CD4-positive, CD25-positive, alpha-beta regulatory T cell (primary cell): ENCODE data around the gene SMIM44. TPM values are rescaled to one million over a fixed set of nuclear protein-coding genes. Genes with fewer than 3 reads are reported as not detected.
"Not testable (repeated sequence)": the region's sequence is repeated elsewhere in the genome, so short reads cannot be mapped to it uniquely, and the experiment has no call there.

Source experiments
- ATAC-seq, 2 donors: fragments of 150-1000 bp; cut with Tn5 transposase; one replicate each; pipeline ENCODE4 v1.10.0; 2021; ENCODE audit warnings: low read depth in 2 of 2, moderate number of reproducible peaks in 2 of 2, moderate library complexity in 1 of 2
- DNase-seq, 3 donors: peaks; one replicate each; pipeline versions ENCODE4 v3.0.0 to v3.0.0-alpha.2; 2012 to 2022; ENCODE audit warnings: mixed read lengths in 1 of 3
- H3K27ac ChIP-seq: one replicate; pipeline ENCODE4 v1.7.0; 2013; ENCODE audit warnings: mild to moderate bottlenecking, low read length; ENCODE audit not compliant: insufficient read depth, poor library complexity, severe bottlenecking
- H3K27me3 ChIP-seq: one replicate; pipeline ENCODE4 v1.7.0; 2013; ENCODE audit warnings: low read length; ENCODE audit not compliant: control insufficient read depth, insufficient read depth
- H3K36me3 ChIP-seq: one replicate; pipeline ENCODE4 v1.7.0; 2013; ENCODE audit warnings: mild to moderate bottlenecking, low read length, moderate library complexity; ENCODE audit not compliant: control insufficient read depth, insufficient read depth
- H3K4me1 ChIP-seq: 2 replicates; pipeline ENCODE4 v1.7.0; 2013; ENCODE audit warnings: mild to moderate bottlenecking, low read length; ENCODE audit not compliant: insufficient read depth, control insufficient read depth, poor library complexity, severe bottlenecking
- H3K4me3 ChIP-seq: one replicate; pipeline ENCODE4 v1.7.0; 2013; ENCODE audit warnings: low read depth, mild to moderate bottlenecking, low read length, moderate library complexity
- H3K9me3 ChIP-seq, 2 experiments: 1 replicate in 1 of 2; 2 replicates in 1 of 2; pipeline ENCODE4 v1.7.0; 2013; ENCODE audit warnings: low read length in 2 of 2, mild to moderate bottlenecking in 1 of 2, moderate library complexity in 1 of 2; ENCODE audit not compliant: control insufficient read depth in 2 of 2
- H3K27ac Mint-ChIP-seq, 3 donors: one replicate each; pipeline ENCODE4 v1.8.0; 2020 to 2022; ENCODE audit warnings: mild to moderate bottlenecking in 3 of 3, mixed read lengths in 3 of 3, moderate library complexity in 2 of 3
- H3K27me3 Mint-ChIP-seq: one replicate; pipeline ENCODE4 v1.8.0; 2022; ENCODE audit warnings: mild to moderate bottlenecking, mixed read lengths
- H3K36me3 Mint-ChIP-seq: one replicate; pipeline ENCODE4 v1.8.0; 2020; ENCODE audit warnings: mixed read lengths
- H3K4me1 Mint-ChIP-seq, 4 donors: one replicate each; pipeline ENCODE4 v1.8.0; 2020 to 2022; ENCODE audit warnings: mixed read lengths in 4 of 4, mild to moderate bottlenecking in 1 of 4
- H3K4me3 Mint-ChIP-seq, 4 donors: one replicate each; pipeline ENCODE4 v1.8.0; 2020 to 2022; ENCODE audit warnings: mild to moderate bottlenecking in 4 of 4, mixed read lengths in 4 of 4, moderate library complexity in 3 of 4
- H3K9me3 Mint-ChIP-seq, 7 donors: one replicate each; pipeline ENCODE4 v1.8.0; 2020 to 2022; ENCODE audit warnings: mixed read lengths in 7 of 7, mild to moderate bottlenecking in 3 of 7, moderate library complexity in 2 of 7
- polyA plus RNA-seq, 4 donors: library from polyadenylated mRNA; unstranded; fragments of 300-500 nt; fragmentation: Illumina TruSeq; gene quantifications; one replicate each; pipeline ENCODE4 v1.2.3, GENCODE V29; 2021
- total RNA-seq: library from RNA; stranded (reverse); gene quantifications from one replicate; pipeline ENCODE4 v1.2.3, GENCODE V29; 2022

SMIM44 gene
- total RNA-seq = not detected
- polyA plus RNA-seq = not detected

GRCh38 chr19:3483226-3483628 is at the start of gene SMIM44:
Gene SMIM44, minus strand, starts transcription at chr19:3483441. Its CDS starts 38 bp downstream, at chr19:3483403.
- Mint-ChIP-seq H3K27ac (no peak within 1 kb of the TSS), H3K4me1 (peaks cover 0 to 14% (median 3%) of the 10 kb centered on the region in 4 donors), H3K36me3 (peaks cover 4% of the 10 kb centered on the region), H3K4me3 (no peak within 1 kb of the TSS), H3K9me3 (no peaks in the 10 kb centered on the region), H3K27me3 (no peaks in the 10 kb centered on the region)
- H3K9me3 ChIP-seq = no peaks in the 10 kb centered on the region
- no peaks in the 10 kb centered on the region for H3K36me3 ChIP-seq
- peaks cover 12% of the 10 kb centered on the region for H3K4me1 ChIP-seq
- no peak within 1 kb of the TSS for H3K4me3 ChIP-seq
- no peaks in the 10 kb centered on the region for H3K27me3 ChIP-seq
- ATAC-seq (no peak), DNase-seq (no peak)
- no peak within 1 kb of the TSS for H3K27ac ChIP-seq

DNA sequence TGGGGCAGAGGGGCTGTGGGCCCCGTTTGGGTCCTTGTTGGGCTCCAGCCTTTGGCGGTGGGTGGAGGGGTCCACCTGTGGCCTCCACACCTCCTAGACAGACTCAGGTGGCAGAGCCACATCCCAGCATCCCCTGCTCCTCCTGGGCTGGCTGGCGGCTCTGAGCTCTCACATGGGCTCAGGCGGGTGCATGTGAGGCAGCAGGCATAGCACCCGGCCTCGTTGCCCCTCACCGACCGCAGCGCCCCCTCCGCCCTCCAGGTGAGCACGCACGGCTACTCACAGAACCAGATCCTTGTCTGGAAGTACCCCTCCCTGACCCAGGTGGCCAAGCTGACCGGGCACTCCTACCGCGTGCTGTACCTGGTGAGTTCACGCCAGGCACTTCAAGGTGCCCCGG is 49.8 kb upstream of the SMIM44 start:
- H3K36me3 Mint-ChIP-seq = peaks cover under 1% of the 10 kb centered on the region
- no peak for DNase-seq
- H3K9me3 Mint-ChIP-seq = no peaks in the 10 kb centered on the region
- ATAC-seq = no peak
- Histone ChIP-seq H3K4me1 (no peaks in the 10 kb centered on the region), H3K4me3 (no peak overlapping the region), H3K36me3 (peaks cover 47% of the 10 kb centered on the region), H3K27ac (no peak overlapping the region), H3K27me3 (no peaks in the 10 kb centered on the region), H3K9me3 (no peaks in the 10 kb centered on the region)
- no peak overlapping the region for H3K4me3 Mint-ChIP-seq
- no peaks in the 10 kb centered on the region for H3K4me1 Mint-ChIP-seq
- H3K27ac Mint-ChIP-seq = peak overlapping the region in 1 of 3 donors; percentile 62
- no peaks in the 10 kb centered on the region for H3K27me3 Mint-ChIP-seq

- Histone ChIP-seq H3K36me3 (peaks cover 52% of the 10 kb centered on the region), H3K4me1 (no peaks in the 10 kb centered on the region), H3K27me3 (no peaks in the 10 kb centered on the region), H3K4me3 (no peak overlapping the region), H3K27ac (no peak overlapping the region), H3K9me3 (no peaks in the 10 kb centered on the region)
- Mint-ChIP-seq H3K9me3 (no peaks in the 10 kb centered on the region), H3K36me3 (no peaks in the 10 kb centered on the region), H3K4me3 (no peak overlapping the region), H3K4me1 (no peaks in the 10 kb centered on the region), H3K27ac (no peak overlapping the region), H3K27me3 (no peaks in the 10 kb centered on the region)
- no peak for DNase-seq
- no peak for ATAC-seq
Measured at GRCh38 chr19:3532154-3532786, 49.0 kb upstream of the SMIM44 start.

DNA sequence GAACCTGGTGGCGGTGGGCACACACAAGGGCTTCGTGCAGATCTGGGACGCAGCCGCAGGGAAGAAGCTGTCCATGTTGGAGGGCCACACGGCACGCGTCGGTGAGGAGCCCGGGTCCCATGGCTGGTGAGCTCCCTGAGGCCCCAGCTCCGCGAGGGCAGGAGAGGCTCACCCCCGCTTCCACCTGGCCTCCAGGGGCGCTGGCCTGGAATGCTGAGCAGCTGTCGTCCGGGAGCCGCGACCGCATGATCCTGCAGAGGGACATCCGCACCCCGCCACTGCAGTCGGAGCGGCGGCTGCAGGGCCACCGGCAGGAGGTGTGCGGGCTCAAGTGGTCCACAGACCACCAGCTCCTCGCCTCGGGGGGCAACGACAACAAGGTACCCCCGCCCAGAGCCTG is 48.5 kb upstream of the SMIM44 start:
- Mint-ChIP-seq H3K36me3 (no peaks in the 10 kb centered on the region), H3K4me3 (no peak overlapping the region), H3K9me3 (no peaks in the 10 kb centered on the region), H3K4me1 (no peaks in the 10 kb centered on the region), H3K27me3 (no peaks in the 10 kb centered on the region), H3K27ac (no peak overlapping the region)
- Histone ChIP-seq H3K36me3 (peaks cover 58% of the 10 kb centered on the region), H3K9me3 (no peaks in the 10 kb centered on the region), H3K4me3 (no peak overlapping the region), H3K4me1 (no peaks in the 10 kb centered on the region), H3K27ac (no peak overlapping the region), H3K27me3 (no peaks in the 10 kb centered on the region)
- no peak for DNase-seq
- no peak for ATAC-seq

DNA sequence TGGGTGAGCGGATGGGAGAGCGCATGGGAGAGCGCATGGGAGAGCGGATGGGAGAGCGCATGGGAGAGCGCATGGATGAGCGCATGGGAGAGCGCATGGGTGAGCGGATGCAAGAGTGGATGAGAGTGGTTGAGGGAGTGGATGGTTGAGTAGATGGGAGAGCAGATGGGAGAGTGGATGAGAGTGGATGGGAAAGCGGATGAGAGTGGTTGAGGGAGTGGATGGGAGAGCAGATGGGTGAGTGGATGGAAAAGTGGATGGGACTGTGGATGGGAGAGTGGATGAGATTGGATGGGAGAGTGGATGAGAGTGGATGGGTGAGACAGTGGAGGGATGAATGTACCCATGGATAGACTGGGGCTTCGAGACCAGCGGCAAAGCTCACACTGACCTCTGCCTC is 47.1 kb upstream of the SMIM44 start:
- Histone ChIP-seq H3K36me3 (peaks cover 54% of the 10 kb centered on the region), H3K4me3 (no peak overlapping the region), H3K27ac (no peak overlapping the region), H3K4me1 (no peaks in the 10 kb centered on the region), H3K27me3 (no peaks in the 10 kb centered on the region), H3K9me3 (no peaks in the 10 kb centered on the region)
- DNase-seq = no peak
- no peaks in the 10 kb centered on the region for H3K36me3 Mint-ChIP-seq
- H3K27ac Mint-ChIP-seq = no peak overlapping the region
- no peak overlapping the region for H3K4me3 Mint-ChIP-seq
- no peaks in the 10 kb centered on the region for H3K27me3 Mint-ChIP-seq
- no peak for ATAC-seq
- H3K9me3 Mint-ChIP-seq = no peaks in the 10 kb centered on the region
- H3K4me1 Mint-ChIP-seq = no peaks in the 10 kb centered on the region

GRCh38 chr19:3529299-3529698 is 46.1 kb upstream of the SMIM44 start:
- not testable (repeated sequence) for H3K27ac Mint-ChIP-seq, H3K9me3 ChIP-seq, H3K4me1 ChIP-seq, DNase-seq, ATAC-seq, H3K4me3 Mint-ChIP-seq, H3K27ac ChIP-seq, H3K4me1 Mint-ChIP-seq, H3K27me3 ChIP-seq, H3K9me3 Mint-ChIP-seq, H3K27me3 Mint-ChIP-seq, H3K36me3 Mint-ChIP-seq, H3K4me3 ChIP-seq
- peaks cover 53% of the 10 kb centered on the region for H3K36me3 ChIP-seq

DNA sequence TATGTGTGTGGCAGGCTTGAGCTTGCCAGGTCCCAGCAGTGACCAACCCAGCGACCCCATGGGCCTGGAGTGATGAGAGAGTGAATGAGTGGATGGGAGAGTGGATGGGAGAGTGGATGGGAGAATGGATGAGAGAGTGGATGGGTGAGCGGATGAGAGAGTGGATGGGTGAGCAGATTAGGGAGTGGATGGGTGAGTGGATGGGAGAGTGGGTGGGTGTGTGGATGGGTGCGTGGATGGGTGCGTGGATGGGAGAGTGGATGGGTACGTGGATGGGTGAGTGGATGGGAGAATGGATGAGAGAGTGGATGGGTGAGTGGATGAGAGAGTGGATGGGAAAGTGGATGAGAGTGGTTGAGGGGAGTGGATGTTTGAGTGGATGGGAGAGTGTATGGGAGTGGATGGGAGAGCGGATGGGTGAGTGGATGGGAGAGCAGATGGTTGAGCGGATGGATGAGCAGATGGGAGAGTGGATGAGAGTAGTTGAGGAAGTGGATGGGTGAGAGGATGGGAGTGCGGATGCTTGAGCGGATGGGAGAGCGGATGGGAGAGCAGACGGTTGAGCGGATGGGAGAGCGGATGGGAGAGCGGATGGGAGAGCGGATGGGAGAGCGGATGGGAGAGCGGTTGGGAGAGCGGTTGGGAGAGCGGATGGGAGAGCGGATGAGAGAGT is 45.4 kb upstream of the SMIM44 start:
- Mint-ChIP-seq H3K27me3 (no peaks in the 10 kb centered on the region), H3K9me3 (no peaks in the 10 kb centered on the region), H3K27ac (no peak overlapping the region), H3K4me1 (no peaks in the 10 kb centered on the region), H3K36me3 (no peaks in the 10 kb centered on the region), H3K4me3 (no peak overlapping the region)
- no peak for ATAC-seq
- DNase-seq = no peak
- no peaks in the 10 kb centered on the region for H3K4me1 ChIP-seq
- H3K27ac ChIP-seq = no peak overlapping the region
- H3K4me3 ChIP-seq = no peak overlapping the region
- H3K36me3 ChIP-seq = peaks cover 53% of the 10 kb centered on the region
- no peaks in the 10 kb centered on the region for H3K27me3 ChIP-seq
- H3K9me3 ChIP-seq = no peaks in the 10 kb centered on the region

DNA sequence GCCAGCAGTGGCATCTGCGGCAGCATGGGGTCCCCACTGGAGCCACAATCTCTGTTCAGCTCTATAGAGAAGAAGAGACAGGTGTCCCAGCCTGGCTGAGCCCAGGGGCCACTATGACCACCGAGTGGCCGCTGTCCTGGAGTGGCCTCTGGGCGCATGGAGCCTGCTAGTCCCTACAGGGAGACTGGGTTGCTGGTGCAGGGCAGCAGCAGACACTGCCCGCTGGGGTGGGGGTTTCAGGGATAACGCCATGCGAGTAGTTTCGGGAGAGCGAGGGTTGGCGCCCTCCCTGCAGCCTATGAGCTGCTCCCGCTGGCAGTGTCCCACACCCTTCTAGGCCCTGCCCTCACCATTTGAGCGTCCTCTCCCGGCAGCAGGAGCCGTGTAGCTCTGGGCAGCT is 44.8 kb upstream of the SMIM44 start:
- H3K9me3 Mint-ChIP-seq = no peaks in the 10 kb centered on the region
- H3K36me3 Mint-ChIP-seq = no peaks in the 10 kb centered on the region
- H3K27me3 ChIP-seq = no peaks in the 10 kb centered on the region
- H3K27ac Mint-ChIP-seq = no peak overlapping the region
- peaks cover 53% of the 10 kb centered on the region for H3K36me3 ChIP-seq
- H3K4me3 Mint-ChIP-seq = no peak overlapping the region
- no peak overlapping the region for H3K27ac ChIP-seq
- H3K4me1 Mint-ChIP-seq = no peaks in the 10 kb centered on the region
- H3K9me3 ChIP-seq = no peaks in the 10 kb centered on the region
- no peaks in the 10 kb centered on the region for H3K4me1 ChIP-seq
- no peak for ATAC-seq
- no peaks in the 10 kb centered on the region for H3K27me3 Mint-ChIP-seq
- no peak overlapping the region for H3K4me3 ChIP-seq
- DNase-seq = no peak
